GM23338 (cell line): Measurements from ENCODE around the gene KAZN. TPM values are rescaled to one million over a fixed set of nuclear protein-coding genes. Genes with fewer than 3 reads are reported as not detected.

ENCODE experiments used
- CREB1 ChIP-seq: fragments of 250-450 bp; sonication (Bioruptor Pico); IDR thresholded peaks from 2 replicates; pipeline ENCODE4 v1.5.0; 2020; ENCODE audit warnings: low read depth, mild to moderate bottlenecking, moderate library complexity
- EZH2 ChIP-seq: fragments of 200-600 bp; sonication (generic); IDR thresholded peaks from one replicate; pipeline ENCODE4 v1.8.0; 2017; ENCODE audit warnings: antibody characterized with exemption, mild to moderate bottlenecking, low read depth; ENCODE audit not compliant: unreplicated experiment
- EZH2phosphoT487 ChIP-seq: fragments of 200-600 bp; sonication (generic); IDR thresholded peaks from one replicate; pipeline ENCODE4 v1.8.1; 2018; ENCODE audit warnings: antibody characterized with exemption; ENCODE audit not compliant: unreplicated experiment
- JUNB ChIP-seq: IDR thresholded peaks from one replicate; pipeline ENCODE4 v1.6.1; 2016; ENCODE audit warnings: antibody characterized with exemption; ENCODE audit not compliant: unreplicated experiment
- POLR2AphosphoS5 ChIP-seq: IDR thresholded peaks from 2 replicates; pipeline ENCODE4 v1.6.1; 2016; ENCODE audit warnings: antibody characterized with exemption, low read depth
- ZNF462 ChIP-seq: fragments of 250-450 bp; sonication (Bioruptor Pico); IDR thresholded peaks from 2 replicates; pipeline ENCODE4 v1.5.0; 2020; ENCODE audit warnings: mild to moderate bottlenecking, moderate library complexity
- polyA plus RNA-seq: library from polyadenylated mRNA; unstranded; fragments of >200 nt; fragmentation: Nextera tagmentation; extraction: Ambion mirVana; gene quantifications from 2 replicates; pipeline ENCODE4 v1.2.1, GENCODE V29; 2016
- total RNA-seq: library from RNA; depleted of rRNA; stranded (reverse); fragments of >200 nt; shearing (Covaris generic); gene quantifications from 2 replicates; pipeline ENCODE4 v1.2.3, GENCODE V29; 2014
- TF ChIP-seq, protein P1 (sequence below): IDR thresholded peaks from 2 replicates; pipeline ENCODE4 v1.6.1; 2016; ENCODE audit warnings: antibody characterized with exemption
- TF ChIP-seq, protein P2 (sequence below), 2 experiments: fragments of 200-600 bp in 1 of 2; sonication (generic) in 1 of 2; conservative IDR thresholded peaks; 2 replicates each; pipeline versions ENCODE4 v1.5.1 to v1.6.1; 2016 to 2017; ENCODE audit warnings: antibody characterized with exemption in 2 of 2, low read depth in 2 of 2, mild to moderate bottlenecking in 2 of 2, moderate library complexity in 1 of 2

Gene KAZN
- total and polyA plus RNA-seq, 2 experiments from 2014 or later = 9.9 to 15.0 TPM

GRCh38 chr1:15116966-15117365, 518.5 kb downstream of the KAZN start (continued):
- TF ChIP-seq ZNF462 (CRISPR knock-in tag) = no peak
- TF ChIP-seq JUNB = no peak
- TF ChIP-seq, protein P1, sequence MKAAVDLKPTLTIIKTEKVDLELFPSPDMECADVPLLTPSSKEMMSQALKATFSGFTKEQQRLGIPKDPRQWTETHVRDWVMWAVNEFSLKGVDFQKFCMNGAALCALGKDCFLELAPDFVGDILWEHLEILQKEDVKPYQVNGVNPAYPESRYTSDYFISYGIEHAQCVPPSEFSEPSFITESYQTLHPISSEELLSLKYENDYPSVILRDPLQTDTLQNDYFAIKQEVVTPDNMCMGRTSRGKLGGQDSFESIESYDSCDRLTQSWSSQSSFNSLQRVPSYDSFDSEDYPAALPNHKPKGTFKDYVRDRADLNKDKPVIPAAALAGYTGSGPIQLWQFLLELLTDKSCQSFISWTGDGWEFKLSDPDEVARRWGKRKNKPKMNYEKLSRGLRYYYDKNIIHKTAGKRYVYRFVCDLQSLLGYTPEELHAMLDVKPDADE = no peak
- TF ChIP-seq, protein P2, sequence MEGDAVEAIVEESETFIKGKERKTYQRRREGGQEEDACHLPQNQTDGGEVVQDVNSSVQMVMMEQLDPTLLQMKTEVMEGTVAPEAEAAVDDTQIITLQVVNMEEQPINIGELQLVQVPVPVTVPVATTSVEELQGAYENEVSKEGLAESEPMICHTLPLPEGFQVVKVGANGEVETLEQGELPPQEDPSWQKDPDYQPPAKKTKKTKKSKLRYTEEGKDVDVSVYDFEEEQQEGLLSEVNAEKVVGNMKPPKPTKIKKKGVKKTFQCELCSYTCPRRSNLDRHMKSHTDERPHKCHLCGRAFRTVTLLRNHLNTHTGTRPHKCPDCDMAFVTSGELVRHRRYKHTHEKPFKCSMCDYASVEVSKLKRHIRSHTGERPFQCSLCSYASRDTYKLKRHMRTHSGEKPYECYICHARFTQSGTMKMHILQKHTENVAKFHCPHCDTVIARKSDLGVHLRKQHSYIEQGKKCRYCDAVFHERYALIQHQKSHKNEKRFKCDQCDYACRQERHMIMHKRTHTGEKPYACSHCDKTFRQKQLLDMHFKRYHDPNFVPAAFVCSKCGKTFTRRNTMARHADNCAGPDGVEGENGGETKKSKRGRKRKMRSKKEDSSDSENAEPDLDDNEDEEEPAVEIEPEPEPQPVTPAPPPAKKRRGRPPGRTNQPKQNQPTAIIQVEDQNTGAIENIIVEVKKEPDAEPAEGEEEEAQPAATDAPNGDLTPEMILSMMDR (conservative IDR thresholded peaks at IDR 0.05; ENCODE audit: low read depth in 2 of 2) = no peak
- TF ChIP-seq CREB1 (CRISPR knock-in tag) = no peak
- TF ChIP-seq POLR2AphosphoS5 = no peak
- no peak for TF ChIP-seq EZH2phosphoT487
- no peak for TF ChIP-seq EZH2
